Stimulated activated naive CD8-positive, alpha-beta T cell treated with anti-CD3 and anti-CD28 coated beads, Interleukin-15, Interleukin-2, amounts not matched to agents 100 ng/mL and 50 ng/mL, for 24 hours (primary cell): Measurements from ENCODE around the gene SEC14L1.
"Not testable (repeated sequence)": the region's sequence is repeated elsewhere in the genome, so short reads cannot be mapped to it uniquely, and the experiment has no call there.

Experiments
- H3K27ac Mint-ChIP-seq: one replicate; pipeline ENCODE4 v1.8.0; 2021; ENCODE audit warnings: mild to moderate bottlenecking, mixed read lengths
- H3K27me3 Mint-ChIP-seq: one replicate; pipeline ENCODE4 v1.8.0; 2021; ENCODE audit warnings: mixed read lengths
- H3K36me3 Mint-ChIP-seq: one replicate; pipeline ENCODE4 v1.8.0; 2021; ENCODE audit warnings: low read depth, mixed read lengths
- H3K4me1 Mint-ChIP-seq: one replicate; pipeline ENCODE4 v1.8.0; 2021; ENCODE audit warnings: low read depth, mixed read lengths
- H3K4me3 Mint-ChIP-seq: one replicate; pipeline ENCODE4 v1.8.0; 2021; ENCODE audit warnings: mild to moderate bottlenecking, mixed read lengths
- H3K9me3 Mint-ChIP-seq: one replicate; pipeline ENCODE4 v1.8.0; 2021; ENCODE audit warnings: mixed read lengths

Gene SEC14L1

DNA sequence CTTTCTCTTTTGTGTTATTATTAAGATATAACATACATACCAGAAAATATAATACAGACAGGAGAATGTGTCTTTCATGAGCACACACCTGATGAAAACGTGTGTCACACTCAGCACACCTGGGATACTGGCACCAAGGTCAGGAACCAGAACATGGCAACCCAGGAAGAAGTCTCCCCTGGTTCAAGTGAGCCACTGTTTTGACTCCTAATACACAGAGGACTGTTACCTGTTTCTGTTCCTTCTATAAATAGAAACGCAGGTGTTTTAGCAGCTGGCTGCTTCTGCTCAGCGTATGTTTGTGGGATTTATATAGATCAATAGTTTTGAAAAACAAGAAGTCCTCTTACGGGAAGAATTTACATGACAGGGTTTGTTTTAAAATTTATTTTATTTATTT is 3.5 kb downstream of the SEC14L1 start:
- H3K27me3 Mint-ChIP-seq: no peaks in the 10 kb centered on the region
- H3K4me3 Mint-ChIP-seq: no peak overlapping the region
- peaks cover 66% of the 10 kb centered on the region for H3K4me1 Mint-ChIP-seq
- peaks cover 53% of the 10 kb centered on the region for H3K36me3 Mint-ChIP-seq
- no peaks in the 10 kb centered on the region for H3K9me3 Mint-ChIP-seq
- no peak overlapping the region for H3K27ac Mint-ChIP-seq

DNA sequence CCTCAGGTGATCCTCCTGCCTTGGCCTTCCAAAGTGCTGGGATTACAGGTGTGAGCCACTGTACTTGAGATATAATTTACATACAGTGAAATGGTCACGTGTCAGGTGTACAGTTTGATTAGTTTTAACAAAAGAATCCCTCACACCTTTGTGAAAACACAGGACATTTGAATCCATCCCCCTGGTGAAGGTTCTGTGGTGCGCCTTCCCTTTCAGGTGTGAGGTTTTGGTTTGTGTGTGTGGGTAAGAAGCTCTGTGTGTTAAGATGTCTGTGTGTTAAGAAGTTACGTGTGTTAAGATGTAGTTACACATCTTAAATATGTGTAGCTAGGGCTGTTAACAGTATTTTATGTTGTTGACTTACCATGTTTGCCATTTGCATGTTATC is 4.4 kb downstream of the SEC14L1 start:
- H3K4me1 Mint-ChIP-seq: peaks cover 62% of the 10 kb centered on the region

DNA sequence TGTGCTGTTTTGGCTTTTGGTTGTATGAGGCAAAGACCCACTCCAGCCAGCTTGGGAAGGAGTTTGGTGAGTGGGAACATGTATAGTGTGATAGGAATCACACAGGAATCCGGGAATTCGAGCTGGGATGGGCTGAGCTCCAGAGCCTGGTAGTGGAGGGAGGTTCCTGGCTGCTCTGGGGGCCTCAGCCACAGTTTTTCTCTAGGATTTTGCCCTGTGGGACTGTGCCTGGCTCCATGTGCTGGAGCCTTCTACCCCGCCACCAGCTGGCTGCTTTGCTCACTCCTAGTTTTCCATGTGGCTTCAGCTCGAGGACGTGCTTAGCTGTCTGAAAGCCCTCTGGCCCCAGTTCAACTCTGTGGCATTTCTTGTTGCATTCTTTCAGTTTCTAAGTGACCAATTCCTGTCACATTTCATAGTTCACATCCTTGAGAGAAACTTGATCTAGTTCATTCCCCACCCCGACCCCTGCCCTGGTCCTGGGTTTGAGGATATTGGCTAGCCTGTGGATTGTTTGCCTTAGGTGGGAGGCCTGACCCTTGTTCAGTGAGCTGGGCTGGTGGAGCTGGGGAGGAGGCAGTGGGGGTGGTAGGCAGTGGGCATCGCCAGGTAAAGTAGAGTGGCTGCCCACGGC is 5.0 kb downstream of the SEC14L1 start:
- Mint-ChIP-seq H3K4me3 (peak overlapping the region; percentile 25), H3K9me3 (no peaks in the 10 kb centered on the region), H3K27me3 (no peaks in the 10 kb centered on the region), H3K36me3 (peaks cover 63% of the 10 kb centered on the region), H3K27ac (peak overlapping the region; percentile 70), H3K4me1 (peaks cover 66% of the 10 kb centered on the region)

More for the DNA sequence above, 4.4 kb downstream of the SEC14L1 start:
- Mint-ChIP-seq H3K27ac (peak overlapping the region; percentile 53), H3K4me3 (peak overlapping the region; percentile 4), H3K36me3 (peaks cover 58% of the 10 kb centered on the region), H3K9me3 (no peaks in the 10 kb centered on the region), H3K27me3 (no peaks in the 10 kb centered on the region)

DNA sequence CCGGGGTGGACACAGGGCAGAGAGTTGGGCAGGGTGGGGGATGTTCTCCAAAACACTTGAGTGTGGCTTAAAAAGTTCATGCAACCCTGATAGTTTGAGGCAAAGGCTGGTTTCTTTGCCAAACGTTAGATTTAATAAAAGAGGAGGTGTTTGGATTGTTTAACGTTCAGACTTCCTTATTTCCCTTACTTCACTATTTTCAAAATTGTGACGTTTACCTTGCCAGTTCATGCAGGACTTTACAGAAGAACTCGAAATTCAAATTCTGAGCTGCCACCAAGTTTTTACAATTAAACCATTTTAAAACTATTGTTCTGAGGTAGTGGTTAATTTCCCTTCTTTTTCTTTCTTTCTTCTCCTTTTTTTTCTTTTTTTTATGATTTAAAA is 5.5 kb downstream of the SEC14L1 start:
- H3K4me3 Mint-ChIP-seq: peak overlapping the region; percentile 25
- H3K27me3 Mint-ChIP-seq: no peaks in the 10 kb centered on the region
- peaks cover 66% of the 10 kb centered on the region for H3K4me1 Mint-ChIP-seq
- no peaks in the 10 kb centered on the region for H3K9me3 Mint-ChIP-seq
- H3K36me3 Mint-ChIP-seq: peaks cover 68% of the 10 kb centered on the region
- H3K27ac Mint-ChIP-seq: peak overlapping the region; percentile 70

DNA sequence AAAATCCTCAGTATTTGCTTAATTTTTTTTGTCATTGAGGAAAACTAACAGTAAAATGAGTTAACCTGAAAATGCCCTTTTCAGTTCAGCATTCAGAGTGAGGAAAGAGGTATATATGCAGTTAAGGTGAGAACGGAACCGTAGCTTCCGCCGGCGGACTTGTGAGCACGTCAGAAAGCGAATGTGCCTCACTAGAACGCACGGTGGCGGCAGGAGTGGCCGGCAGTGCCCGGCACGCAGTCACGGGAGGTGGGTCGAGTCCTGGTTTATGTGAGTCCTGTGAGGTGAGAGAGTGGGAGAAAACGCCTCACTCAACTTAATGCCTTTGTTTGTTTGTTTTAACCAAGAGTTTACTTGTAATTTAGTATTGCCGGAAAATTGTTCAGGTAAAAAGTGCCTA is 6.1 kb downstream of the SEC14L1 start:
- Mint-ChIP-seq H3K27me3 (no peaks in the 10 kb centered on the region), H3K36me3 (peaks cover 67% of the 10 kb centered on the region), H3K4me1 (peaks cover 61% of the 10 kb centered on the region), H3K4me3 (peak overlapping the region; percentile 17), H3K9me3 (no peaks in the 10 kb centered on the region), H3K27ac (peak overlapping the region; percentile 32)

DNA sequence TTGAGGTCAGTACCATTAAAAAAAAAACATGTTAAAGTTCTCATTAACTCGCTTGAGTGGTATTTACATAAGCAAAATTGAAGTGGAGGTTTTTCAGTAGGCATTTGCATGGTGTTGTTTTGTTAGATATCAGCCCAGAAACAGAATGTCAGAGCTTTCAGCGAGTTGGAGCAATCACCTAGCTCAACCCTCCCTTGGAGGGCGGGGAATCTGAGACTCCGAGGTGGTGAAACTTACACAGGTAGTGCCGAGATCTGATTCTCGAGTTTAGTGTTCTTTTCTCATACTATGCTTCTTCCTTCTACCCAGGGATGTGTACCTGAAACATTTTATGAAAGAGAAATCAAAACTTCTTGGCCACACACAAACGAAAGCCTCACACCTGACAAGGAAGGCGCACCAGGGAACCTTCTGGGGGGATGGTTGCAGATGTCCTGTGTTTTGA is 6.6 kb downstream of the SEC14L1 start:
- H3K36me3 Mint-ChIP-seq: peaks cover 64% of the 10 kb centered on the region
- no peak overlapping the region for H3K27ac Mint-ChIP-seq
- peaks cover 57% of the 10 kb centered on the region for H3K4me1 Mint-ChIP-seq
- no peaks in the 10 kb centered on the region for H3K9me3 Mint-ChIP-seq
- no peak overlapping the region for H3K4me3 Mint-ChIP-seq
- no peaks in the 10 kb centered on the region for H3K27me3 Mint-ChIP-seq

DNA sequence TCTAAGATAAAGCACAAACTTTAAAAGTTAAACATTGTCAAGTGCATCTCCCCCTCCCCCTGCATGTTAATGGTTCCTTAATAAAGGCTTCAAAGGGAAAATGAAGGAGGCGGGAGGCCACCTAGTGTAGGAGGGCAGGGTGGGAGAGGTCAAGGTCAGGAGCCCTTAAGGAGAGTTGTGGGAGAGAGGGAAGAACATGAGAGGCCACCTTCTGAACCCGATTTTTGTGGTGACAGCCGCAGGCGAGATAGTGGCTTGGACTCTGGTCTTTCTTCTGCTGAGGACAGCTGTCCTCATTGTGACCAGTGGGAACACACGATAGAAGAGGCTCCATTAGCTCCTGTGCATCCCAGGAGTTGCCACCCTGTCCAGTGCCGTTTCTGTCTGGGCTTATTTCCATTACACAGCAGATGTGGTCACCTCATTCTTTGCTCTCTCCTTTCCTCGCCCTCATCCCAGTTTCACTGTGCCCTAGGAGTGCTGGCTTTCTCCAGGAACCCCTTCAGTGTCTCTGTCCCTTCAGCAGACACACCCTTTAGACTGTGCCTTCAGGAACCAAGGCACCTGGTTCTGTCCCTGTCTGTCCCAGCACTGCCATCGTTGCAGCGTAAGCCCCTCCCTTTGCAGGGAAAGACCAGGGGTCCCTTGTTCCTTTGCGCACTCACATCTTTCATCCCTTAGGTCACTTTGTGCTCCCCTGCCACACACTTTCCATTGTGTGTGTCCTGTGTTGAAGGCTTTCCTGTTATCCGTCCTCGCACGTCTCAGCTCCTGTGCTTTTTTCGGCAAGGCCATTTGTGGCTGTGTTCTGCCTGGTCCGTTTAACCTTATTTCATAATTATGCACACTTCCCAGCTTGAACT is 7.5 kb downstream of the SEC14L1 start:
- Mint-ChIP-seq H3K4me3 (no peak overlapping the region), H3K4me1 (peaks cover 48% of the 10 kb centered on the region), H3K36me3 (peaks cover 62% of the 10 kb centered on the region), H3K9me3 (no peaks in the 10 kb centered on the region), H3K27me3 (no peaks in the 10 kb centered on the region), H3K27ac (no peak overlapping the region)

DNA sequence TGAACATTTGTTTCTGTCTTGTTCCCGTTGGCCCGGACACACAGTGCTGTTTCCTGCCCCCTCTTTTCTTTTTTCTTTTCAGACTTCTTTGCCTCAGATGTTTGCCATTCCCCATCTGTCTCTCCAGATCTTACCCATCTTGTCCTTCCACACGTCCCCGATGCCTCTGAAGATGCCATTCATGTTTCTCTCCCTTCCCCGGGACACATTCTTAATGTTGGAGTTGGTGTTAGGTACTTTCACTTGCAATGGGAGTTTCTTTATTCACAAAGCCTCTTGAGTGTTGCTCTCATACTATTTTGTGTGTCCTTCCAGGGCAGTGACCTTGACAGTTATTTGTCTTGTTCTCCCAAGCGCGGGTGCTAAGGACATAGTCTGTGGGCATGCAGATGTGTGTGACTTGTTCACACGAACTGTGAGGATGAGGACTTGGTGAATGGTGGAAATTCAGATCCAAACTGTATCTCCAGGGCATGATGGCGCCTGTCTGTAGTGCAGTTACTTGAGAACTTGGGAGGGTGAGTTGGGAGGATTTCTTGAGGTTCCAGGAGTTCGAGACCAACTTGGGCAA is 8.3 kb downstream of the SEC14L1 start:
- Mint-ChIP-seq H3K4me3 (no peak overlapping the region), H3K27me3 (no peaks in the 10 kb centered on the region), H3K36me3 (peaks cover 55% of the 10 kb centered on the region), H3K27ac (no peak overlapping the region), H3K4me1 (peaks cover 44% of the 10 kb centered on the region), H3K9me3 (no peaks in the 10 kb centered on the region)

DNA sequence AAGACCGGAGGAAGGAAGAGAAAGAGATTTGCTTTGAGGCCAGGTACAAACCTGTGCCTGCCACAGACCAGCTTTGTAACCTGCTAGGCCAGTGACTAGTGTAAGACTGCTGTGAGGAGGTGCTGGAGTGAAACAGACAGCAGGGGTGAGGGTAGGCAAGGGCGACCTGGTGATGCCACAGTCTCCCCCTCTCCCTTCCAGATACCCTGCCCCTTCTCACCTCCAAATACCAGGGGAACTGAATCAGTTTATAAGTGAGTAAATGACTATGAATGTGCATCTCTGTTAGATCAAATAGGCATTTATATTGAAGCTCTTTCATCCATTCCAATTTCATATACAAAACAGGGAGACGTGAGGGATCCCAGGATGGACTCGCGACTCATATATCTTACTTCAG is 9.4 kb downstream of the SEC14L1 start:
- H3K4me1 Mint-ChIP-seq: peaks cover 44% of the 10 kb centered on the region
- no peaks in the 10 kb centered on the region for H3K9me3 Mint-ChIP-seq
- no peak overlapping the region for H3K27ac Mint-ChIP-seq
- no peak overlapping the region for H3K4me3 Mint-ChIP-seq
- H3K27me3 Mint-ChIP-seq: no peaks in the 10 kb centered on the region
- peaks cover 51% of the 10 kb centered on the region for H3K36me3 Mint-ChIP-seq

DNA sequence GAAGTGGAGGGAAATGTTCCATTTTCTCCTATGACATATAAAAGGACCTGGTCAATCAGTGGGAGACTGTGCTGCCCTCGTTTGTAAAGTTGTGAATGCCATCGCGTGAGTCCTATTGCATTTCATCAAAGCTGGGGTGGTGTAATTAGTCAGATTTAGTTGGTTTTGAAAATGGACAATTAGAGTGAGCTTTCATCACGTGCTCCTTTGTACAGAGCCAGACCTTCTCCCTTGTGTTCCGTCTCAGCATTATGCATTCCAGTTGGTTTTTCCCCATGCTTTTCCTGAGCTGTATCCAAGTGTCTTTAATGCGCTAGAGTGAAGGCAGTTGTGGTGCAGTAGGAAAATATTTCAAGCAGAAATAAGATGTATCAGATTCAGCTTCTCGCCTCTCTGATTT is 10.4 kb downstream of the SEC14L1 start:
- no peaks in the 10 kb centered on the region for H3K9me3 Mint-ChIP-seq
- H3K4me3 Mint-ChIP-seq: no peak overlapping the region
- no peaks in the 10 kb centered on the region for H3K27me3 Mint-ChIP-seq
- H3K4me1 Mint-ChIP-seq: peaks cover 42% of the 10 kb centered on the region
- peaks cover 46% of the 10 kb centered on the region for H3K36me3 Mint-ChIP-seq
- no peak overlapping the region for H3K27ac Mint-ChIP-seq

DNA sequence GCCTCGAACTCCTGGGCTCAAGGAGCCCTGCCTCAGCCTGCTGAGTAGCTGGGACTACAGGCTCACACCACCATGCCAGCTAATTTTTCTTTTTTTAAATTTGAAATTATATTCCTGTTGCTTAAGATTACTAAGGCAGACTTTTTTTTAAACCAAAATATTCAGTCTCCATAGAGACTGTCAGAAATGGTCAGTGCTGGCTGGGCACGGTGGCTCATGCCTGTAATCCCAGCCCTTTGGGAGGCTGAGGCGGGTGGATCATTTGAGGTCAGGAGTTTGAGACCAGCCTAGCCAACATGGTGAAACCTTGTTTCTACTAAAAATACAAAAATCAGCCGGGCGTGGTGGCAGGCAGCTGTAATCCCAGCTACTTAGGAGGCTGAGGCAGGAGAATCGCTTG is 11.3 kb downstream of the SEC14L1 start:
- H3K9me3 Mint-ChIP-seq, H3K4me3 Mint-ChIP-seq, H3K27me3 Mint-ChIP-seq, H3K27ac Mint-ChIP-seq: not testable (repeated sequence)
- Mint-ChIP-seq H3K4me1 (peaks cover 33% of the 10 kb centered on the region), H3K36me3 (peaks cover 40% of the 10 kb centered on the region)

DNA sequence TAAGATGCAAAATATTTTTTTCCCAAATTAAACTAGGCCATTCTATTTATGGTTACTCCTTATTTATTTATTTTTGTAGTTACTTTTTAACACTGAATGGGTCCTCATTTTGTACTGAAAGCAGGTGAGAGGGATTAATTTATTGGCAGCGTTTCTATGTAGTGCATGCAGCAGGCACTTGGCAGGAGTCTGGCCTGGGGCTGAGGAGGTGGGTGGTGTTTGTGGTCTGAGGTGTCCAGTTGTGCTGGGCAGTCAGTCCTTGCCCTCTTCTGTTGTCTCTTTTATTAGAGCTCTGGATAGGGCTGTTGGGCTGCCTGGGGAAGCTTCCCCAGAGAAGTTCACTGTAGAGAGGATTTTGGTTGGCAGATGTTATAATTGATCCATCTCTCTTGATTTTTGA is 12.7 kb downstream of the SEC14L1 start:
- Mint-ChIP-seq H3K9me3 (no peaks in the 10 kb centered on the region), H3K4me1 (peaks cover 37% of the 10 kb centered on the region), H3K27ac (no peak overlapping the region)

DNA sequence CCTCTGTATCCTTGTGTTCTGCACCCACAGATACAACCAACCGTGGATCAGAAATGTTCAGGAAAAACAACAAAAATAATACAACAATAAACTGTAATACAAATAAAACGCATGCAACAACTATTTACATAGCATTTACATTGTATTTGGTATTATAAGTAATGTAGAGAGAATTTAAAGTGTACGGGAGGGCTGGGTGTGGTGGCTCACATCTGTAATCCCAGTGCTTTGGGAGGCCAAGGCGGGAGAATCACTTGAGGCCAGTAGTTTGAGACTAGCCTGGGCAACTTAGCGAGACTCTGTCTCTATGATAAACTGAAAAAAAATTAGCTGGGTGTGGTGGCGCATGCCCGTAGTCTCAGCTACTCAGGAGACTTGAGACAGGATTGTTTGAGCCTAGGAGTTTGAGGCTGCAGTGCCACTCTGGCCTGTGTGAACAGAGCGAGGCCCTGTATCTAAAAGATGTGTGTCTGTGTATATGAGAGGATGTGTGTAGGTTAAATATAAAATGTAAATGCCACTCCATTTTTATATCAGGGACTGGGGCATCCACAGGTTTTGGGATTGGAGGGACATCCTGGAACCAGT is 13.3 kb downstream of the SEC14L1 start:
- no peak overlapping the region for H3K4me3 Mint-ChIP-seq
- H3K9me3 Mint-ChIP-seq: no peaks in the 10 kb centered on the region
- no peaks in the 10 kb centered on the region for H3K27me3 Mint-ChIP-seq
- peaks cover 34% of the 10 kb centered on the region for H3K36me3 Mint-ChIP-seq
- H3K4me1 Mint-ChIP-seq: peaks cover 32% of the 10 kb centered on the region
- H3K27ac Mint-ChIP-seq: no peak overlapping the region

More for the DNA sequence above, 12.7 kb downstream of the SEC14L1 start:
- Mint-ChIP-seq H3K36me3 (peaks cover 40% of the 10 kb centered on the region), H3K4me3 (no peak overlapping the region), H3K27me3 (no peaks in the 10 kb centered on the region)

DNA sequence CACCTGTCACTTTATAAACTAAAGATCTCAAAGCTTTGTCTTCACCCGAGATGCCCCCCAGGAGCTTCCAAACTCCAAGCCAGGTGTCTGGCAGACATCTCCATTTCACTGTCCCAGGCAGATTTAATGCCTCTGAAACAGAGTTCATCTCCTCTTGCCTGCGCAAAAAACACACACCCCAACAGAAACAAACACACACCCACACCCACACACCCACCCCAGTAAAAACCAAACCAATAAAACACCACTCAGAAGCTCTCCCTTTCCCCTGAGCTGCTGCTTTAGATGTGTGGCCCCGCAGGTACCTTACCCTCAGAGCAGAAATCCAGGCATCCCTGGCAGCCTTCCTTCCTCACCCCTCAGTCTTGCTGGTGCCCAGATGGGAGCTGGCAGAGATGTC is 14.4 kb downstream of the SEC14L1 start:
- Mint-ChIP-seq H3K4me3 (no peak overlapping the region), H3K9me3 (no peaks in the 10 kb centered on the region), H3K4me1 (peaks cover 36% of the 10 kb centered on the region), H3K27me3 (no peaks in the 10 kb centered on the region), H3K27ac (no peak overlapping the region), H3K36me3 (peaks cover 30% of the 10 kb centered on the region)

DNA sequence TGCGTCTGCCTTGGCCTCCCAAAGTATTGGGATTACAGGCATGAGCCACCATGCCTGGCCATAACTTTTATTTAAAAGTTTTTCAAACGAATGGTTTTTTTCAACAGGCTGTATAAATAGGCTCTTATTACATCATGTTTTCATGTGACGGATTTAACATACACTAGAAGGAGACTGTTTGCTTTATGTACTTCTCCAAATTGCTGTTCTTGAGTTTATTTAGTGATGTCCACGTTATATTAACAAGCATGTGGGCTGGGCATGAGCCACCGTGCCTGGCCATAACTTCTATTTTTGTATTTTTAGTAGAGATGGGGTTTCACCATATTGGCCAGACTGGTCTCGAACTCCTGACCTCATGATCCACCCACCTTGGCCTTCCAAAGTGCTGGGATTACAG is 17.0 kb downstream of the SEC14L1 start:
- H3K27me3 Mint-ChIP-seq, H3K9me3 Mint-ChIP-seq, H3K4me3 Mint-ChIP-seq, H3K27ac Mint-ChIP-seq: not testable (repeated sequence)
- Mint-ChIP-seq H3K36me3 (peaks cover 16% of the 10 kb centered on the region), H3K4me1 (peaks cover 46% of the 10 kb centered on the region)
